Left lung (tissue), 10 donors: Measurements from ENCODE around the gene KLK15. TPM values are rescaled to one million over a fixed set of nuclear protein-coding genes. Genes with fewer than 3 reads are reported as not detected.

Experiments
- ATAC-seq: fragments of 200-7000 bp; cut with Tn5 transposase; one replicate; pipeline ENCODE4 v1.9.1; 2020; ENCODE audit warnings: moderate library complexity
- DNase-seq, 4 donors: peaks; one replicate each; pipeline ENCODE4 v3.0.0-alpha.2; 2013 to 2020
- H3K27ac ChIP-seq, 2 donors: fragments of 200-600 bp; sonication (generic) in 1 of 2; one replicate each; pipeline versions ENCODE4 v1.5.0 to v1.8.0; 2020 to 2021
- H3K27me3 ChIP-seq, 2 donors: fragments of 200-600 bp; sonication (generic) in 1 of 2; one replicate each; pipeline versions ENCODE4 v1.5.0 to v1.8.0; 2020 to 2021
- H3K36me3 ChIP-seq, 2 donors: fragments of 200-600 bp; sonication (generic) in 1 of 2; one replicate each; pipeline versions ENCODE4 v1.5.0 to v1.8.0; 2020 to 2021
- H3K4me1 ChIP-seq, 2 donors: fragments of 200-600 bp; one replicate each; pipeline ENCODE4 v1.8.0; 2021
- H3K4me3 ChIP-seq, 2 donors: fragments of 200-600 bp; sonication (generic) in 1 of 2; one replicate each; pipeline versions ENCODE4 v1.5.0 to v1.8.0; 2020 to 2021; ENCODE audit warnings: mild to moderate bottlenecking in 1 of 2
- H3K9me3 ChIP-seq, 2 donors: fragments of 200-600 bp; sonication (generic) in 1 of 2; one replicate each; pipeline versions ENCODE4 v1.5.0 to v1.8.0; 2020 to 2021
- CTCF ChIP-seq, 2 donors: fragments of 200-600 bp; sonication (generic) in 1 of 2; IDR thresholded peaks; one replicate each; pipeline versions ENCODE4 v1.5.0 to v1.8.0; 2021; ENCODE audit warnings: antibody characterized with exemption in 2 of 2
- intact Hi-C, 2 donors: fragments of 100-400 bp; cut with DNase I; formaldehyde crosslinking; loops; one replicate each; pipeline versions ENCODE4 v1.11.2 to v1.14.2; 2022
- polyA plus RNA-seq, 6 donors: library from polyadenylated mRNA; unstranded; fragments of 120-200 nt; gene quantifications; one replicate each; pipeline ENCODE4 v1.2.1, GENCODE V29; 2013; ENCODE audit not compliant: insufficient read length in 6 of 6
- total RNA-seq, 2 donors: library from RNA; stranded (reverse); fragmentation: NEBNext Ultra II Directional; extraction: Animal tissue kit (Norgen Biotek cat#: 25700); gene quantifications; one replicate each; pipeline ENCODE4 v1.2.1, GENCODE V29; 2021
- donor health status: DM: no; HTN: yes; CAD: no.
- donor health status: DM: no; HTN: no; CAD: no.

KLK15 gene
- total and polyA plus RNA-seq, 8 donors, result not detected

- no peak for DNase-seq
- Histone ChIP-seq H3K4me1 (peaks cover 0 to 11% of the 10 kb centered on the region in 2 donors), H3K36me3 (no peaks in the 10 kb centered on the region), H3K4me3 (no peak overlapping the region), H3K27ac (no peak overlapping the region), H3K9me3 (no peaks in the 10 kb centered on the region), H3K27me3 (peaks cover 0 to 70% of the 10 kb centered on the region in 2 donors)
- intact Hi-C loops, result no loop called here
- no peak for TF ChIP-seq CTCF (IDR thresholded peaks at IDR 0.05)
- no peak for ATAC-seq
Observed at GRCh38 chr19:50837300-50837699, 3.9 kb upstream of the KLK15 start.

GRCh38 chr19:50836543-50837195 lies 3.3 kb upstream of the KLK15 start:
- H3K36me3 ChIP-seq, result no peaks in the 10 kb centered on the region
- TF ChIP-seq CTCF (IDR thresholded peaks at IDR 0.05), result no peak
- intact Hi-C loops, result no loop called here
- H3K9me3 ChIP-seq, result no peaks in the 10 kb centered on the region
- ATAC-seq (no peak), DNase-seq (no peak)
- no peak overlapping the region for H3K27ac ChIP-seq
- H3K27me3 ChIP-seq, result peaks cover 0 to 77% of the 10 kb centered on the region in 2 donors
- no peak overlapping the region for H3K4me3 ChIP-seq
- H3K4me1 ChIP-seq, result peaks cover 0 to 11% of the 10 kb centered on the region in 2 donors

GRCh38 chr19:50835785-50836542 lies 2.6 kb upstream of the KLK15 start:
- no peaks in the 10 kb centered on the region for H3K9me3 ChIP-seq
- ATAC-seq (peak; percentile 99), DNase-seq (peak; percentile 34 to 93 (median 62))
- intact Hi-C loops, result no loop called here
- H3K4me3 ChIP-seq, result peak overlapping the region; percentile 50 to 51
- H3K27ac ChIP-seq, result no peak overlapping the region
- peaks cover 0 to 84% of the 10 kb centered on the region in 2 donors for H3K27me3 ChIP-seq
- H3K36me3 ChIP-seq, result no peaks in the 10 kb centered on the region
- peaks cover 0 to 11% of the 10 kb centered on the region in 2 donors for H3K4me1 ChIP-seq
- TF ChIP-seq CTCF (IDR thresholded peaks at IDR 0.05), result no peak

- intact Hi-C loops, result no loop called here
- Histone ChIP-seq H3K9me3 (no peaks in the 10 kb centered on the region), H3K4me1 (peaks cover 0 to 11% of the 10 kb centered on the region in 2 donors), H3K36me3 (no peaks in the 10 kb centered on the region), H3K4me3 (peak overlapping the region; percentile 50 to 51), H3K27me3 (peaks cover 0 to 91% of the 10 kb centered on the region in 2 donors), H3K27ac (no peak overlapping the region)
- no peak for TF ChIP-seq CTCF (IDR thresholded peaks at IDR 0.05)
- DNase-seq (peak in 2 of 4 donors; percentile 6 to 47), ATAC-seq (peak; percentile 85)
Observed at GRCh38 chr19:50835103-50835784, 1.9 kb upstream of the KLK15 start.

- Histone ChIP-seq H3K27me3 (peaks cover 0 to 83% of the 10 kb centered on the region in 2 donors), H3K4me3 (no peak overlapping the region), H3K36me3 (no peaks in the 10 kb centered on the region), H3K27ac (no peak overlapping the region), H3K4me1 (peaks cover 0 to 11% of the 10 kb centered on the region in 2 donors), H3K9me3 (no peaks in the 10 kb centered on the region)
- no peak for TF ChIP-seq CTCF (IDR thresholded peaks at IDR 0.05)
- no peak for ATAC-seq
- intact Hi-C loops, result no loop called here
- no peak for DNase-seq
Observed at GRCh38 chr19:50833802-50834167, 411 bp upstream of the KLK15 start.
